IMR-90 (cell line): ENCODE data around the gene LRRN2. TPM values are rescaled to one million over a fixed set of nuclear protein-coding genes. Genes with fewer than 3 reads are reported as not detected.

Experiments
- ATAC-seq: fragments of 200-7000 bp; cut with Tn5 transposase; 2 replicates; pipeline ENCODE4 v1.9.1; 2020; ENCODE audit warnings: low read depth, mild to moderate bottlenecking, moderate library complexity
- BruUV-seq: library from RNA; stranded (reverse); fragments of 400-500 nt; replicated peaks from 2 replicates; lab custom pipeline; 2021; lab: Mats Ljungman, UMichigan
- CTCF ChIA-PET: fragments of 300-600 bp; formaldehyde crosslinking; extraction: SDS; loops from one replicate; lab custom pipeline; 2021; ENCODE audit warnings: antibody characterized with exemption; lab: Yijun Ruan, JAX
- POLR2A ChIA-PET: fragments of 300-600 bp; sonication (Branson Sonifier 250); formaldehyde crosslinking; loops from one replicate; lab custom pipeline; 2022; ENCODE audit warnings: antibody characterized with exemption; ENCODE audit not compliant: unreplicated experiment; lab: Charles Lee
- DNase-seq: peaks from one replicate; pipeline ENCODE4 v3.0.0; 2013
- H2AFZ ChIP-seq: replicated peaks from 2 replicates; pipeline ENCODE3; 2013; ENCODE audit warnings: low read length, mild to moderate bottlenecking; ENCODE audit not compliant: poor library complexity
- H2AK5ac ChIP-seq: 2 replicates; pipeline ENCODE4 v1.6.1; 2013; ENCODE audit warnings: low read depth, low read length, inconsistent platforms
- H2AK9ac ChIP-seq: replicated peaks from 2 replicates; pipeline ENCODE3; 2013; ENCODE audit warnings: mild to moderate bottlenecking, low read depth, low read length, moderate library complexity; ENCODE audit not compliant: poor library complexity
- H2BK120ac ChIP-seq: 2 replicates; pipeline ENCODE4 v1.6.1; 2013; ENCODE audit warnings: low read depth, low read length, inconsistent platforms
- H2BK15ac ChIP-seq: 3 replicates; pipeline ENCODE4 v1.6.1; 2013; ENCODE audit warnings: low read depth, low read length, inconsistent platforms
- H2BK20ac ChIP-seq: 2 replicates; pipeline ENCODE4 v1.6.1; 2013; ENCODE audit warnings: low read depth, mild to moderate bottlenecking, inconsistent platforms, low read length, moderate library complexity
- H2BK5ac ChIP-seq: 2 replicates; pipeline ENCODE4 v1.6.1; 2013; ENCODE audit warnings: mild to moderate bottlenecking, low read depth, low read length, inconsistent platforms; ENCODE audit not compliant: poor library complexity, severe bottlenecking
- H3K14ac ChIP-seq: replicated peaks from 2 replicates; pipeline ENCODE4 v1.6.1; 2013; ENCODE audit warnings: low read depth, low read length, inconsistent platforms
- H3K18ac ChIP-seq: 2 replicates; pipeline ENCODE4 v1.6.1; 2013; ENCODE audit warnings: low read depth, low read length, control low read depth
- H3K23ac ChIP-seq: 2 replicates; pipeline ENCODE4 v1.6.1; 2013; ENCODE audit warnings: low read depth, low read length, inconsistent platforms
- H3K27ac ChIP-seq: 2 replicates; pipeline ENCODE4 v1.5.1; 2013; ENCODE audit warnings: mild to moderate bottlenecking, control low read depth, low read length; ENCODE audit not compliant: insufficient read depth
- H3K27me3 ChIP-seq: 2 replicates; pipeline ENCODE4 v1.6.1; 2013; ENCODE audit warnings: low read length; ENCODE audit not compliant: control insufficient read depth, insufficient read depth
- H3K36me3 ChIP-seq: 2 replicates; pipeline ENCODE4 v1.6.1; 2013; ENCODE audit warnings: low read length, mixed read lengths; ENCODE audit not compliant: control insufficient read depth, insufficient read depth
- H3K4ac ChIP-seq: 2 replicates; pipeline ENCODE4 v1.6.1; 2013; ENCODE audit warnings: low read depth, low read length, inconsistent platforms
- H3K4me1 ChIP-seq: 2 replicates; pipeline ENCODE4 v1.6.1; 2013; ENCODE audit warnings: low read length, mixed read lengths; ENCODE audit not compliant: control insufficient read depth, insufficient read depth
- H3K4me2 ChIP-seq: 2 replicates; pipeline ENCODE4 v1.6.1; 2013; ENCODE audit warnings: low read depth, mild to moderate bottlenecking, control low read depth, low read length, moderate library complexity
- H3K4me3 ChIP-seq: 2 replicates; pipeline ENCODE4 v1.5.1; 2013; ENCODE audit warnings: low read depth, mild to moderate bottlenecking, control low read depth, low read length, moderate library complexity; ENCODE audit not compliant: insufficient read depth
- H3K56ac ChIP-seq: 2 replicates; pipeline ENCODE4 v1.6.1; 2013; ENCODE audit warnings: low read length, inconsistent platforms; ENCODE audit not compliant: insufficient read depth; ENCODE audit errors: extremely low read depth
- H3K79me1 ChIP-seq, 2 experiments: 2 replicates each; pipeline ENCODE4 v1.6.1; 2013; ENCODE audit warnings: low read length in 2 of 2, inconsistent platforms in 1 of 2, low read depth in 1 of 2
- H3K9ac ChIP-seq: 2 replicates; pipeline ENCODE4 v1.6.1; 2013; ENCODE audit warnings: low read depth, low read length, control low read depth
- H3K9me1 ChIP-seq: 2 replicates; pipeline ENCODE4 v1.6.1; 2013; ENCODE audit warnings: low read length, inconsistent platforms; ENCODE audit not compliant: insufficient read depth
- H3K9me3 ChIP-seq: 2 replicates; pipeline ENCODE4 v1.6.1; 2013; ENCODE audit warnings: low read length; ENCODE audit not compliant: control insufficient read depth, insufficient read depth
- H4K20me1 ChIP-seq: 2 replicates; pipeline ENCODE4 v1.6.1; 2013; ENCODE audit warnings: low read length, inconsistent platforms; ENCODE audit not compliant: insufficient read depth
- H4K5ac ChIP-seq: 2 replicates; pipeline ENCODE4 v1.6.1; 2013; ENCODE audit warnings: mild to moderate bottlenecking, low read depth, low read length, control low read depth
- H4K8ac ChIP-seq, 2 experiments: 2 replicates each; pipeline ENCODE4 v1.6.1; 2013; ENCODE audit warnings: low read depth in 2 of 2, low read length in 2 of 2, control low read depth in 1 of 2, inconsistent platforms in 1 of 2
- H4K91ac ChIP-seq: 2 replicates; pipeline ENCODE4 v1.6.1; 2013; ENCODE audit warnings: low read depth, low read length, inconsistent platforms; ENCODE audit not compliant: insufficient read depth
- BHLHE40 ChIP-seq: fragments of 150-350 bp; IDR thresholded peaks from 2 replicates; pipeline ENCODE4 v1.6.1; 2016; ENCODE audit warnings: mild to moderate bottlenecking, low read depth, low read length
- CEBPB ChIP-seq: IDR thresholded peaks from 2 replicates; pipeline ENCODE4 v1.6.1; 2012; ENCODE audit warnings: low read depth, low read length, improper control_type of control experiment
- CHD1 ChIP-seq: IDR thresholded peaks from 2 replicates; pipeline ENCODE4 v1.6.1; 2012; ENCODE audit warnings: low read depth, low read length, improper control_type of control experiment
- CTCF ChIP-seq: conservative IDR thresholded peaks from 2 replicates; pipeline ENCODE4 v1.5.1; 2012; ENCODE audit warnings: mild to moderate bottlenecking, low read depth, low read length, improper control_type of control experiment
- ELK1 ChIP-seq: fragments of 150-350 bp; IDR thresholded peaks from 2 replicates; pipeline ENCODE4 v1.6.1; 2016; ENCODE audit warnings: low read depth, mild to moderate bottlenecking, low read length, moderate library complexity, borderline replicate concordance
- MAZ ChIP-seq: IDR thresholded peaks from 2 replicates; pipeline ENCODE4 v1.6.1; 2012; ENCODE audit warnings: low read depth, mild to moderate bottlenecking, low read length, improper control_type of control experiment, moderate library complexity, borderline replicate concordance
- MXI1 ChIP-seq: IDR thresholded peaks from 2 replicates; pipeline ENCODE4 v1.6.1; 2012; ENCODE audit warnings: low read depth, mild to moderate bottlenecking, low read length, moderate library complexity, borderline replicate concordance
- NFE2L2 ChIP-seq: fragments of 150-350 bp; IDR thresholded peaks from 2 replicates; pipeline ENCODE4 v1.6.1; 2016; ENCODE audit warnings: low read depth, mild to moderate bottlenecking, low read length
- POLR2A ChIP-seq: IDR thresholded peaks from 2 replicates; pipeline ENCODE4 v1.6.1; 2012; ENCODE audit warnings: mild to moderate bottlenecking, low read depth, low read length
- RFX5 ChIP-seq: IDR thresholded peaks from 2 replicates; pipeline ENCODE4 v1.8.0; 2012; ENCODE audit warnings: low read depth, mild to moderate bottlenecking, low read length, moderate library complexity
- SMC3 ChIP-seq: fragments of 150-350 bp; IDR thresholded peaks from 2 replicates; pipeline ENCODE4 v1.6.1; 2016; ENCODE audit warnings: low read depth, mild to moderate bottlenecking, antibody characterized with exemption, low read length, moderate library complexity
- WGBS, 2 experiments: methylation state at CpG; one replicate each; pipeline versions ENCODE4 v1.1.5 to v1.1.7; 2013; ENCODE audit warnings: missing lambda C conversion rate in 2 of 2; ENCODE audit not compliant: insufficient read length in 1 of 2; ENCODE audit errors: extremely low coverage in 2 of 2; 5-methylcytosine and 5-hydroxymethylcytosine counted together
- dilution Hi-C: fragments of 300-500 bp; cut with HindIII; formaldehyde crosslinking; loops from one replicate; pipeline ENCODE4 v1.14.3; 2018; ENCODE audit warnings: low sequenced_read_pairs; ENCODE audit not compliant: unreplicated experiment
- in situ Hi-C: fragments of 300-500 bp; cut with MboI; formaldehyde crosslinking; loops from 3 replicates; pipeline ENCODE4 v1.14.3; 2019; ENCODE audit warnings: low sequenced_read_pairs, inconsistent platforms, mixed read lengths
- intact Hi-C: fragments of 100-400 bp; cut with micrococcal nuclease; formaldehyde crosslinking; loops from 2 replicates; pipeline ENCODE4 v1.10.0; 2022
- polyA plus RNA-seq, 3 experiments: library from polyadenylated mRNA; depleted of rRNA; stranded (reverse); fragments of >200 nt; gene quantifications; 2 replicates each; pipeline ENCODE4 v1.2.3, GENCODE V29; 2012; ENCODE audit warnings: low replicate concordance in 1 of 3
- total RNA-seq: library from RNA; depleted of rRNA; stranded (reverse); fragments of >200 nt; gene quantifications from 2 replicates; pipeline ENCODE4 v1.2.3, GENCODE V29; 2012

Gene LRRN2
- total and polyA plus RNA-seq, 2 of the 4 experiments (the other 2 are of a cell fraction): not detected

- Histone ChIP-seq H3K4me1 (no peaks in the 10 kb centered on the region; the same call in 1 of the 2 replicates), H2BK5ac (no peak overlapping the region), H3K14ac (no peak overlapping the region), H4K8ac (no peak overlapping the region), H3K27me3 (peaks cover 13% of the 10 kb centered on the region), H4K5ac (no peak overlapping the region), H3K9me3 (no peaks in the 10 kb centered on the region), H2BK120ac (no peak overlapping the region), H2BK15ac (no peak overlapping the region), H3K79me1 (no peaks in the 10 kb centered on the region), H3K18ac (no peak overlapping the region), H2AK9ac (no peak overlapping the region), H3K27ac (no peak overlapping the region), H2AFZ (no peak overlapping the region), H2AK5ac (no peak overlapping the region), H4K91ac (no peak overlapping the region), H3K4me3 (no peak overlapping the region), H3K4me2 (no peak overlapping the region), H3K4ac (no peak overlapping the region), H2BK20ac (no peak overlapping the region), H3K36me3 (no peaks in the 10 kb centered on the region), H3K56ac (no peak overlapping the region), H3K9ac (no peak overlapping the region), H3K23ac (no peak overlapping the region), H3K9me1 (peaks cover 3% of the 10 kb centered on the region; the same call in 1 of the 2 replicates), H4K20me1 (no peaks in the 10 kb centered on the region)
- TF ChIP-seq CHD1: no peak
- TF ChIP-seq NFE2L2: no peak
- no peak for TF ChIP-seq ELK1
- TF ChIP-seq MXI1: no peak
- TF ChIP-seq SMC3: no peak
- no peak for TF ChIP-seq POLR2A
- TF ChIP-seq BHLHE40: no peak
- TF ChIP-seq CTCF: no peak
- no peak for TF ChIP-seq CEBPB
- TF ChIP-seq MAZ: no peak
- no peak for TF ChIP-seq RFX5
- ATAC-seq (no peak), DNase-seq (no peak)
- intact Hi-C loops (no loop called here), in situ Hi-C loops (no loop called here), dilution Hi-C loops (no loop called here)
- no TSS peak for BruUV-seq
- 10% methylated on average over 2 of the region's 10 CpGs; no CpG with 5 or more reads in 1 of the 2 experiments for WGBS, 2 experiments
- CTCF ChIA-PET: no interaction called here
- POLR2A ChIA-PET: no interaction called here
Measured at GRCh38 chr1:204672482-204673121, 12.9 kb downstream of the LRRN2 start.
